Muscle of leg (tissue), 11 donors: Measurements from ENCODE around the gene TAF10. TPM values are rescaled to one million over a fixed set of nuclear protein-coding genes. Genes with fewer than 3 reads are reported as not detected.

Experiments
- DNase-seq: peaks from one replicate; pipeline ENCODE4 v3.0.0; 2013
- H3K27ac ChIP-seq: one replicate; pipeline ENCODE4 v1.5.1; 2013; ENCODE audit warnings: mild to moderate bottlenecking, low read length, control low read depth
- H3K27me3 ChIP-seq: one replicate; pipeline ENCODE4 v1.6.1; 2013; ENCODE audit warnings: low read length; ENCODE audit not compliant: control insufficient read depth, insufficient read depth
- H3K36me3 ChIP-seq: one replicate; pipeline ENCODE4 v1.6.1; 2013; ENCODE audit warnings: low read length; ENCODE audit not compliant: control insufficient read depth, insufficient read depth
- H3K4me1 ChIP-seq: one replicate; pipeline ENCODE4 v1.6.1; 2013; ENCODE audit warnings: low read length; ENCODE audit not compliant: control insufficient read depth, insufficient read depth
- H3K4me3 ChIP-seq: one replicate; pipeline ENCODE4 v1.5.1; 2013; ENCODE audit warnings: low read length, control low read depth
- H3K9me3 ChIP-seq: replicated peaks from 2 replicates; pipeline ENCODE4 v1.6.1; 2013; ENCODE audit warnings: low read depth, low read length; ENCODE audit not compliant: control insufficient read depth
- WGBS: methylation state at CpG from one replicate; pipeline ENCODE4 v1.1.5; 2013; ENCODE audit warnings: missing lambda C conversion rate; ENCODE audit not compliant: insufficient coverage; 5-methylcytosine and 5-hydroxymethylcytosine counted together
- polyA plus RNA-seq, 8 donors: library from polyadenylated mRNA; unstranded; fragments of 120-200 nt; gene quantifications; one replicate each; pipeline versions ENCODE4 v1.2.1 to v1.2.3, GENCODE V29; 2013; ENCODE audit warnings: inconsistent platforms in 1 of 8, low replicate concordance in 1 of 8; ENCODE audit not compliant: insufficient read length in 8 of 8, insufficient read depth in 1 of 8
- total RNA-seq: library from RNA; stranded (reverse); fragments of 120-200 nt; gene quantifications from one replicate; pipeline ENCODE4 v1.2.4, GENCODE V29; 2013

TAF10 gene
- total and polyA plus RNA-seq, 9 donors, result 76.3 to 128 (median 106) TPM

DNA sequence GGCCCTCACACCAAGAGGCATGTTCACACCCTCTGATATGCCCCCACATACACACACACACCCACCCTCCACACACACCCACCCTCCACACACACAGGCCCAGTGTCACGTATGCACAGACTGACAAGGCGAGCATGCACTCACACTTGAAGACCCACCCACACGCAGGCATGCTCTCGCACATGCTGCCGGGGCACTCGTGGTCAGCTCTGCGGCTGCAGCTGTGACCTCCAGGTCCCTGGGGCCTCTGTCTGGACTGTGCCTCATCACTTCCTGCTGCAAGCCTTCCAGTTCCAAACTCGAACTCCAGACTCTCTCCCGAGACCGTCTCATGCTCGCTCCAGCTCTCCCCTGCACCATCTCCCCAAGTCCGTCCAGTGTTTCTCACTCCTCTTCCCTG is 34.1 kb upstream of the TAF10 start:
- Histone ChIP-seq H3K36me3 (peaks cover 28% of the 10 kb centered on the region), H3K9me3 (no peaks in the 10 kb centered on the region), H3K4me3 (peak overlapping the region; percentile 21), H3K4me1 (peaks cover 31% of the 10 kb centered on the region), H3K27me3 (no peaks in the 10 kb centered on the region), H3K27ac (peak overlapping the region; percentile 89)
- peak; percentile 96 for DNase-seq
- WGBS, result 13% methylated on average over 12 of the region's 12 CpGs

DNA sequence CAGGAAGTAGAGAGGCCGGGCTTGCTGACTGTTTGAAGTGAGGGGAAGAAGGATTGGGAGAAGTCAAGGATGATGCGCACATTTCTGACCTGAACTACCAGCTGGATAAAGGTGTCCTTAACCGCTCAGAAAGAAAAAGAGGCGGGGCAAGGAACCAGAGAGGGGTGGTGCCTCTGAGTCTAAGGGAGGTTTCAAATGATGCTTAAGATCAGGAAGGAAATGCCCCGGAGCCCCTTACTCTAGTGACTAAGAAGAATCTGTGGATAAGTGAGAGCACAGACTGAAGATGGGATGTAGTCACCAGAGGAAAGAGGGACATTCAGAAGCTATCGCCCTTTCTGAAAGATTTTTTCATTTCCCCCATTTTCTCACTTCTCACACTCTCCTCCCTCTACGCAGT is 30.9 kb upstream of the TAF10 start:
- WGBS, result 77% methylated on average over 6 of the region's 7 CpGs
- no peak for DNase-seq
- H3K4me1 ChIP-seq, result peaks cover 44% of the 10 kb centered on the region
- H3K9me3 ChIP-seq, result no peaks in the 10 kb centered on the region
- H3K4me3 ChIP-seq, result no peak overlapping the region
- H3K27ac ChIP-seq, result no peak overlapping the region
- no peaks in the 10 kb centered on the region for H3K27me3 ChIP-seq
- peaks cover 44% of the 10 kb centered on the region for H3K36me3 ChIP-seq

DNA sequence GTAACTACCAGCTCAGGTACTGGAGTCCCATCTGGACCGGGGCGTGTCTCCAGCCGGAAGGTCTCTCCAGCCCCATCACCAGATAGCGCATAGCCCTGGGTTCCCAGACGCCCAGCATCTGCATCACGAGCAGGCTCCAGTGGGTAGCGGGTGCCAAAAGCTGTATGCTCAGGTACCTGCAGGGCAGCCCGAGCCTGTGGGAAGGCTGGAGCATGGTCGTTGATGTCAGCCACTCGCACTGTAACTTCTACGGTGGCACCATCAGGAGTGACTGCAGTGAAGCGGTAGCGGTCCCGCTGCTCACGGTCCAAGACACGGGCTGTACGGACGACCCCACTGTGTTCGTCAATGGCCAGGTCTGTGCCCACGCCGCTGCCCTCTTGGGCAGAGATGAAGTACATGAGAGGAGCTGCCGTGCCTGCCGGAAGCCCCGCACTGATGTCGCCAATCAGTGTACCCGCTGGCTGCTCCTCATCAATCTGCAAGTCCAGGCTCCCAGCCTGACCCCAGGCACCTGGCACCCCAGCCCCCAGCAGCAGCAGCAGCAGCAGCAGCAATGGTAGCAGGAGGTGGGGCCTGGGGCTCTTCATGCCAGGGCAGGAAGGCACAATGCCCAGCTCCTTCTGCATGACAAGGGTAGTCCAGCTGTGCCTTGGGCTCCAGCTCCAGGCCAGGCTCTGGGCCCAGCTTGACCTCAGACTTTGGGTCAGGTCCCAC is 29.1 kb upstream of the TAF10 start:
- H3K4me3 ChIP-seq, result no peak overlapping the region
- WGBS, result 91% methylated on average over 26 of the region's 26 CpGs

DNA sequence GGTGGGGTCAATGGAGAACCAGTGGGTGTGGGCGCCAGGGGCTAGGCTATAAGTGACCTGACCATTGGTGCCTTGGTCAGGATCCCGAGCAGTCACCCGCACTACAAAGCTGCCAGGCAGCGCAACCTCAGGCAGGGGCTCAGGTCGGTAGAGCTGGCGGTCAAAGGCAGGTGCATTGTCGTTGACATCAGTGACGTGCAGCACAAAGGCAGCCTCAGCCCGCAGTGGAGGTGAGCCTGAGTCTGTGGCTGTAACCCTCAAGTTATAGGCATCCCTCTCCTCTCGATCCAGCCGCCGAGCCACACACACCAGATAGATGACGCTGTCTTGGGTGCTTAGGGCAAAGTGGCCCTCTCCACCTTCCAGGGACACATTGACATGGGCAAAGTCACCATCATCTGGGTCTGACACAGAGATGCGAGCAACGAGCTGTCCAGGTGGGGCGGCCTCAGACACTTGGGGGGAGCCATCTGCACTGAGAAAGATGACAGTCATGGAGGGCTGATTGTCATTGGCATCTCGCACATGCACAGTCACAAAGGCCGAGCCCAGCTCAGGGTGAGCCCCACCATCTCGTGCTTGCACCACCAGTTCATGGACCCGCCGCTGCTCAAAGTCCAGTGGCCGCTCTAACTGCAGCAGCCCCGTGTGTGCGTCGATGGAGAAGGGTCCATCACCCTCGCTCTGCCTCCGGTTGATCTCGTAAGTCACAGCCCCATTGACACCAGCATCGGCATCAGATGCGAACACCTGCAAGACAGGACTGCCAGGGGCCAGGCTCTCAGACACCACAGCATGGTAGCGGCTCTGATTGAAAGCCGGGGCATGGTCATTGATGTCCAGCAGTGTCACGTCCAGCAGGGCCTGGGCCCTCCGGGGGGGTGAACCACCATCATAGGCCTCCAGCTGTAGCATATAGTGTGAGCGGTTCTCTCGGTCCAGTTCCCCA is 28.3 kb upstream of the TAF10 start:
- Histone ChIP-seq H3K4me3 (no peak overlapping the region), H3K9me3 (no peaks in the 10 kb centered on the region), H3K36me3 (peaks cover 53% of the 10 kb centered on the region), H3K4me1 (peaks cover 43% of the 10 kb centered on the region), H3K27ac (no peak overlapping the region), H3K27me3 (no peaks in the 10 kb centered on the region)
- no peak for DNase-seq
- WGBS, result 93% methylated on average over 36 of the region's 36 CpGs

More for the DNA sequence above, 29.1 kb upstream of the TAF10 start:
- H3K9me3 ChIP-seq, result no peaks in the 10 kb centered on the region
- no peak for DNase-seq
- no peak overlapping the region for H3K27ac ChIP-seq
- H3K4me1 ChIP-seq, result peaks cover 41% of the 10 kb centered on the region
- peaks cover 53% of the 10 kb centered on the region for H3K36me3 ChIP-seq
- no peaks in the 10 kb centered on the region for H3K27me3 ChIP-seq

DNA sequence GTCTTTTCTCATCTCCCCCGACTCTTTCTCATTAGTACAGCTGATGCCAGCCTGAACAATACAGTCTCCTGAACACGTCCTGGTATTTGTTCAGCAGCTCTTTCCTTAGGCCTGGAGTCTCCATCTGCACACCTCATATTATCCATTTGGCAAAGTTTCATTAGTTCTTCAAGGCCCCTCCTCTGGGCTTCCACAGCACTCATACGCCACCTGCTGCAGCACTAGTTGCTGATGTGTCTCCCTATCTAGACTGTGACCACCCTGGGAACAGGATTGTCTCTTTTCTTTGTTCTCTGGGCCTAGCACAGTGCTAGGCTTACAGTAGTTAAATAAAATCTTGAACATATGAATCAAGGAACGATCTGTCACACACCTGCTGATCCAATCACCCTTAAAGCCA is 26.4 kb upstream of the TAF10 start:
- DNase-seq, result peak; percentile 63
- 47% methylated on average over 4 of the region's 4 CpGs for WGBS
- peaks cover 44% of the 10 kb centered on the region for H3K4me1 ChIP-seq
- H3K27ac ChIP-seq, result peak overlapping the region; percentile 55
- no peaks in the 10 kb centered on the region for H3K9me3 ChIP-seq
- H3K4me3 ChIP-seq, result no peak overlapping the region
- no peaks in the 10 kb centered on the region for H3K27me3 ChIP-seq
- H3K36me3 ChIP-seq, result peaks cover 56% of the 10 kb centered on the region

DNA sequence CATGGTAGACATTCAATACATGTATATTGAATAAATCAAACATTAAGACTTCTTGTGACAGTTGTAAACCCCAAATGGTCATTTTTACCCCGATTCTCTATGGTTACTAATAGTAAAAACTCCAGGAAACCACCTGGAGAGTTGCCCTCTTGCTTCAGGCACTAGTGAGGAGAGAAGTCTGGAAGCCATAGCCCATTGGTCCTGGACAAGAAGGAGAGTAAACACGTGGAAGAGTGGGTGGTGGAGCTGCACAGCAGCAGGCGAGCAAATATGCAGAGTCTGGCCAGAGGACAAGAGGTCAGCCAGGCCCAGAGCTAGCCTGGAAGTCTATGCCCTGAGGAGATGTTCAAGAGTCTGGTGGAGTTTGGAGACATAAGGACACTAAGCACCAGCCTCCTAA is 25.9 kb upstream of the TAF10 start:
- Histone ChIP-seq H3K27ac (peak overlapping the region; percentile 55), H3K27me3 (no peaks in the 10 kb centered on the region), H3K4me1 (peaks cover 44% of the 10 kb centered on the region), H3K9me3 (no peaks in the 10 kb centered on the region), H3K36me3 (peaks cover 62% of the 10 kb centered on the region), H3K4me3 (no peak overlapping the region)
- WGBS, result 0% methylated on average over 2 of the region's 3 CpGs
- peak; percentile 73 for DNase-seq

DNA sequence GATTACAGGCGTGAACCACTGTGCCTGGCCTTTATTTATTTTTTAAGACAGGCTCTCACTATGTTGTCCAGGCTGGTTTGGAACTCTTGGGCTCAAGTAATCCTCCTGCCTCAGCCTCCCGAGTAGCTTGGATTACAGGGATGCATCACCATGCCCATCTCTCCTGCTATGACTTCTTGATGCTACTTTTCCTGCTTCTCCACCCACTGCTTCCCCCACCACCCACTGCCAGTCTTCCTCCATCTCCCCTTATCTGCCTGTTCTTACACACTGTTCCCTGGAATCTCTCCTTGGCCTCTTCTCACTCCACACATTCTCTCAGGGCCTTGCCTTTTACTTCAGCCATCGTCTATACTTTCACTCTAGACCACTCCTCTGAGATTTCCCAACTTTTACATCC is 24.5 kb upstream of the TAF10 start:
- Histone ChIP-seq H3K36me3 (peaks cover 74% of the 10 kb centered on the region), H3K4me1 (peaks cover 44% of the 10 kb centered on the region), H3K9me3 (no peaks in the 10 kb centered on the region), H3K27ac (peak overlapping the region; percentile 80), H3K27me3 (no peaks in the 10 kb centered on the region), H3K4me3 (no peak overlapping the region)
- no peak for DNase-seq
- WGBS, result 44% methylated on average over 3 of the region's 3 CpGs

DNA sequence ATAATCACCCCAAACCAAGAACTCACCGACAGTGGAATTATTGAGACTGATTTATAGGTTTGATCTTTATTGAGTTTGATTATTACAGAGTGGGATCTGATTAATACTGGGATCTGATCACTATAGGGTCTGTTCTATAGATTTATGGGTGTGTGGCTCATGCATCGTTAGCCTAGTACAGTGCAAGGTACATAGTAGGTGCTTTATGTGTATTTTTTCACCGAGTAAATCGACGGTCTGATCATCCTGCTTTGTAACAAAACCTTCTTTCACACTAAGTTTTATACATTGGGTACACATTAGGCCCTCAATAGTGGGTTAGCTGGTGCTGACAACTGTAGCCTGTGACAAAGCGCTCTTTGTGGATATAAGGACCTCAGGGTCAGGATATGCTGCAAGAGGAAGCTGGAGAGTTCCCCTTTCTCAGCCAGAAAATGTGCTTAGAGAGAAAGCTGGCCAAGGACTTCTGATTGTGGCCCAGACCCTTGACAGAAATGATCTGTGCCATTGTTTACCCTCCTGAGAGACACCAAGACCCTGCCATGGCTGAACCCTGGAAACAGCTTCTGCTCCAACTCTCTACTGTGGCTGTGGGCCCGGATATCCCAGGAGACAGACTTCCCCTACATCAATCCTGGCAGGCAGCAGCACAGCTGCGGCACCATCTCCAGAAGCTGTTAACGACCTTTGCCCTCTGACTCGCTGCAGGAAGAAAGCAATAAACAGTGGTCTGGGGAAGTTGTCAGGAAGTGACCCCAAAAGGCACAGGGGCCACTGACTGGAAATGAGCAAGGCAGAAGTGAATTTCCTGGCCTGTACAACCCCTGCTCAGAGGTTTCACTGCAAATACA is 23.3 kb upstream of the TAF10 start:
- 13% methylated on average over 3 of the region's 10 CpGs for WGBS
- Histone ChIP-seq H3K4me3 (no peak overlapping the region), H3K27me3 (no peaks in the 10 kb centered on the region), H3K27ac (peak overlapping the region; percentile 80), H3K9me3 (no peaks in the 10 kb centered on the region), H3K36me3 (peaks cover 74% of the 10 kb centered on the region), H3K4me1 (peaks cover 44% of the 10 kb centered on the region)
- DNase-seq, result peak; percentile 82

DNA sequence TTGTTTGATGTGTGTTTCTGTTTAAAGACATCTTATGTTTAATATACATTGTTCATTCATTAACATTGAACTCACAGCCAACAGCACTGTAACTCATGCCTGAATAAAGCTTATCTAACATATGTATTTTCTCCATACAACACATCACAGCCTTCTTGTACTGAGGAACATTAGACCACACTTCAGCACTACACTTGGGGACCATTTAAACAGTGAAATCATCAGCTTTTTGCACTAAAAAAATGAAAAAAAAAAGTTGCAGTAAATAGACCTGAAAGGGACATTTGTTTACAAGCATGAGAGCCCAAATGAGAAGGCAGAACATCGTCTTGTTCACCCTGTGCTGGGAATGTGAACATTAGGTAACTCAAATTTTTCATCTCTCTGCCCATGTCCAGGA is 22.5 kb upstream of the TAF10 start:
- no CpG with 5 or more reads among the region's 1 CpG for WGBS
- no peak overlapping the region for H3K27ac ChIP-seq
- H3K4me3 ChIP-seq, result no peak overlapping the region
- peaks cover 41% of the 10 kb centered on the region for H3K4me1 ChIP-seq
- no peak for DNase-seq
- H3K27me3 ChIP-seq, result no peaks in the 10 kb centered on the region
- H3K36me3 ChIP-seq, result peaks cover 71% of the 10 kb centered on the region
- no peaks in the 10 kb centered on the region for H3K9me3 ChIP-seq
